Natural killer cell treated with Interleukin-12 subunit alpha and Interleukin-12 subunit beta and Interleukin-15 and Interleukin-18, amount 100 ng/mL, for 72 hours (primary cell): ENCODE measurements around the gene ATP2B2. TPM values are rescaled to one million over a fixed set of nuclear protein-coding genes. Genes with fewer than 3 reads are reported as not detected.

ENCODE experiments used
- ATAC-seq, 2 donors: fragments of 150-1000 bp; cut with Tn5 transposase in 1 of 2; sonication (Bioruptor Pico), chemical (Tn5 transposase) in 1 of 2; 2 replicates each; pipeline ENCODE4 v1.10.0; 2021
- DNase-seq: peaks from one replicate; pipeline ENCODE4 v3.0.0; 2022; ENCODE audit warnings: low spot score
- H3K27ac Mint-ChIP-seq, 2 donors: 1 replicate in 1 of 2; 2 replicates in 1 of 2; pipeline ENCODE4 v1.8.0; 2022; ENCODE audit warnings: mixed read lengths in 2 of 2, mild to moderate bottlenecking in 1 of 2, moderate library complexity in 1 of 2
- H3K27me3 Mint-ChIP-seq, 2 donors: 1 replicate in 1 of 2; 2 replicates in 1 of 2; pipeline ENCODE4 v1.8.0; 2022; ENCODE audit warnings: mixed read lengths in 2 of 2
- H3K36me3 Mint-ChIP-seq: one replicate; pipeline ENCODE4 v1.8.0; 2022; ENCODE audit warnings: mixed read lengths
- H3K4me1 Mint-ChIP-seq, 2 donors: 1 replicate in 1 of 2; 2 replicates in 1 of 2; pipeline ENCODE4 v1.8.0; 2022; ENCODE audit warnings: low read depth in 2 of 2, mixed read lengths in 2 of 2, mild to moderate bottlenecking in 1 of 2
- H3K4me3 Mint-ChIP-seq: one replicate; pipeline ENCODE4 v1.8.0; 2022; ENCODE audit warnings: mixed read lengths
- H3K9me3 Mint-ChIP-seq: 2 replicates; pipeline ENCODE4 v1.8.0; 2022; ENCODE audit warnings: mixed read lengths
- total RNA-seq, 2 donors: library from RNA; stranded (reverse); gene quantifications; one replicate each; pipeline ENCODE4 v1.2.3, GENCODE V29; 2022

ATP2B2 gene
- not detected for total RNA-seq

DNA sequence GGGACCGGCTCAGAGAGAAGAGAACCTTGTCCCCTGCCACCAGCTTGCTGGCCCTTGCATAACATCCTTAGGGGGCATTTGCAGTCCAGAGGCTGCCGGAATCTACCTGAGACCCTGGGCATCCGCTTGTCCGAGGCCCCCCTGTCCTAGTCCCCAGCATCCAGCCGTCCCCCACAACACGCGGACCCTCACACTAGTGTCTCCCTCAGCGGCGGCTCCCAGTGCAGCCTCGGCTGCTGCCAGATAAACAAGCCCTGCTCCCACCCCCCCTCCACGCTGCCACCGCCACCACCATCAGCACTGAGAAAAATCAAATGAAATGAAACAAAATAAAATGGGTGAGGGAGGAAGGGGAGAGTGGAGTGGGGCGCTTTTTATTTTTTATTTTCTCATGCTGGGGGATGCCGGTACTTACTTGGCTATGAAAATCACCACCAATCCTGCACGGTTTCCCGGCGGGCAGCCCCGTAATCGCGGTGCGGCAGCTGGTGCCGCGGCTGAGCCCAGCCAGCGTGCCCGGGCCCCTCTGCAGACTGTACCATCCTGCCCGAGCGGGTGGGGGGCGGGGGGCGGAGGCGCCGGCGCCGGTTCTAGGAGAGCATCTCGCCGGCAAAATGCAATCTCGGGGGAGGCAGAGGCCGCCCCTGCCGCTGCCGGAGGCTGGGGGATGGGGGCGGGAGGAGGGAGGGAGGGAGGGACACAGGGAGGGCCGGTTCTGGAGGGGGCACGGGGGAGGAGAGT is at the start of gene ATP2B2:
ATP2B2 (minus strand) TSS at position 537 of the 741 bp plus-strand sequence. CDS start 56,043 bp downstream, outside the sequence.
- no peaks in the 10 kb centered on the region for H3K36me3 Mint-ChIP-seq
- no peaks in the 10 kb centered on the region for H3K4me1 Mint-ChIP-seq
- H3K9me3 Mint-ChIP-seq: no peaks in the 10 kb centered on the region
- peaks cover 12% of the 10 kb centered on the region in 2 donors for H3K27me3 Mint-ChIP-seq
- no peak within 1 kb of the TSS for H3K4me3 Mint-ChIP-seq
- no peak within 1 kb of the TSS for H3K27ac Mint-ChIP-seq
- ATAC-seq (no peak), DNase-seq (no peak)

DNA sequence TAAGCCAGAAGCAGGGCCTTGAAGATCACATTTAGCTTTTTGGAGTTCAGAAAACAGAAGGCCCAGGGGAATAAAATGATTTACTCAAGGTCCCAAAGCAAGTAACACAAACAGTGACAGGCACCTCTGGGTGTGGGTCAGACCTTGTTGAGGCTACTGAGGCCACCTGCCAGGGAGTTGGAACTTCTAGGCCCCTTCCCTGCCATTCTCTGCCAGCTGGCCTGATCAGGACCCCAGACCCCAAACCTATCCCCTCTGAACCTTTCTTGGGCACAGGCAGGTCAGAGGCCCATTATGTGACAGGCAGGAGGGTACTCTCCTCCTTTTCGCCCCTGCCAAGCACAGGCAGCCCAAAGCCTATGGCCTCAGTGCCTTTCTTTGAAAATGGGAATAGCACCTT is 49.4 kb upstream of the ATP2B2 start:
- peaks cover 7% of the 10 kb centered on the region in 2 donors for H3K27me3 Mint-ChIP-seq
- ATAC-seq (no peak), DNase-seq (no peak)
- H3K36me3 Mint-ChIP-seq: no peaks in the 10 kb centered on the region
- no peak overlapping the region for H3K4me3 Mint-ChIP-seq
- peaks cover 20 to 24% of the 10 kb centered on the region in 2 donors for H3K4me1 Mint-ChIP-seq
- no peaks in the 10 kb centered on the region for H3K9me3 Mint-ChIP-seq
- no peak overlapping the region for H3K27ac Mint-ChIP-seq

DNA sequence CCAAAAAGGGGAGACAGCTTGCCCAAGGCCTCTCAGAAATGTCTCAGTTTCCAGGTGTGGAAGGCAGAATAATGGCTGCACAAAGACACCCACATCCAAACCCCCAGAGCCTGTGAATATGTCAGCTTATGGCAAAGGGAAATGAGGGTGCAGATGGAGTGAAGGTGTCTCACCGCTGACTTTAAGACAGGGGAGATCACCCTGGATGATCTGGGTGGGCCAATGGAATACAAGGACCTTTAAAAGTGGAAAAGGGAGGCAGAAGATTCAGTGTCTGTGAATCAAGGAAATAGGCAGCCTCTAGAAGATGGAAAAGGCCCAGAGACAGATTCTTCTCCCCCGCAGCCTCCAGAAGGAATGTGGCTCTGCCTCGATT is 48.8 kb upstream of the ATP2B2 start:
- no peak for DNase-seq
- Mint-ChIP-seq H3K27ac (no peak overlapping the region), H3K4me3 (no peak overlapping the region), H3K36me3 (no peaks in the 10 kb centered on the region), H3K4me1 (peaks cover 21 to 26% of the 10 kb centered on the region in 2 donors), H3K9me3 (no peaks in the 10 kb centered on the region), H3K27me3 (peaks cover 7% of the 10 kb centered on the region in 2 donors)
- no peak for ATAC-seq

DNA sequence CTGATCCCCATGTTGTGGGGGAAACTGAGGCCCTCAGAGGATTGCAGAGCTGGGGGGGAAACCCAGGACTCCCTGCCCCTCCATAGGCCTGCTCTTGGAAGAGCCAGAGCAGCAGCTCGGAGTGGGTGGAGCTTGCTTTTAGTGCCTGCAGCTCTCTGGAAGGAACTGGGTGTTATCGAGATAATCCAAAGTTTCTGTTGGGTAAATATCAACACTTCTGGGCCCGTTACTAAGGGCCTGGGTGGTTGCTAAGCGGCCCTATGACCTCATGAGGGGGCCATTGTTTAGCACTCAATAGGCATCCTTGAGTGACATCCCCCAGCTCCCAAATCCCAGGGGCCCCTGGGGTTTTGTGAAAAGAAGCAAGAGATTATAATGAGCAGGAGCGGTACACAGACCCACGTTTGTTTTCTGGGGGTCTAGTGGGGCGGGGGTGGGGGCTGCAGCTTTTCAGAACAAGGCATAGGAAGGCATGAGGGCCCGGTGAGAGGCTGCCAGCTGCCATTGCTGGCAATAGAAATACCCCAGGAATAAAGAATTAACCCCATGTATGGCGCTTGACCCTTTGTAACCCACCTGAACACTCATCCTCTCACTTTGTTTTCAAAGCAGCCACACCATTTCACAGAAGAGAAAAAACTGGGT is 48.3 kb upstream of the ATP2B2 start:
- no peak overlapping the region for H3K4me3 Mint-ChIP-seq
- H3K36me3 Mint-ChIP-seq: no peaks in the 10 kb centered on the region
- ATAC-seq (no peak), DNase-seq (no peak)
- H3K27ac Mint-ChIP-seq: no peak overlapping the region
- H3K4me1 Mint-ChIP-seq: peaks cover 23 to 30% of the 10 kb centered on the region in 2 donors
- peaks cover 5 to 8% of the 10 kb centered on the region in 2 donors for H3K27me3 Mint-ChIP-seq
- no peaks in the 10 kb centered on the region for H3K9me3 Mint-ChIP-seq

DNA sequence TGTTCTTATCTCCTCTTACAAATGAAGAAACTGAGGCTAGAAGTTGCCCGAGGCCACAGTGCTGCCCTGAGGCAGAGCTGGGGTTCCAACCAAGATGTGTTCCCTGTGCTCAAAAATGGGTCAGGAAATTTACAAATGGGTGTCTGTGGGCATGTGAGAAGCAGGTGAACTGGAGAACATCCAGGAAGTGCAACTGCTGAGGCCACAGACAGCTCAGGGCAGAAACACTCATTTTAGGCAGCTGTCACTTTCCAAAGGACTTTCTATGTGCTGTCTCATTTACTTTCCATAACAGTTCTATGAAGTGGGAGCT is 47.2 kb upstream of the ATP2B2 start:
- DNase-seq (no peak), ATAC-seq (peak in 1 of 2 donors; percentile 38)
- Mint-ChIP-seq H3K9me3 (no peaks in the 10 kb centered on the region), H3K4me1 (peaks cover 25 to 29% of the 10 kb centered on the region in 2 donors), H3K4me3 (peak overlapping the region; percentile 65), H3K27me3 (peaks cover 0 to 9% of the 10 kb centered on the region in 2 donors), H3K27ac (peak overlapping the region; percentile 32 to 37), H3K36me3 (no peaks in the 10 kb centered on the region)

GRCh38 chr3:10551821-10552630 is 46.6 kb upstream of the ATP2B2 start:
- ATAC-seq: peak; percentile 87 to 89
- Mint-ChIP-seq H3K4me3 (peak overlapping the region; percentile 65), H3K4me1 (peaks cover 21 to 24% of the 10 kb centered on the region in 2 donors), H3K27ac (peak overlapping the region; percentile 32 to 37), H3K36me3 (no peaks in the 10 kb centered on the region), H3K27me3 (peaks cover 0 to 12% of the 10 kb centered on the region in 2 donors), H3K9me3 (no peaks in the 10 kb centered on the region)
- peak; percentile 82 for DNase-seq

GRCh38 chr3:10551139-10551538 is 45.8 kb upstream of the ATP2B2 start:
- Mint-ChIP-seq H3K9me3 (no peaks in the 10 kb centered on the region), H3K27ac (no peak overlapping the region), H3K4me1 (peaks cover 21 to 24% of the 10 kb centered on the region in 2 donors), H3K36me3 (no peaks in the 10 kb centered on the region), H3K27me3 (peaks cover 0 to 12% of the 10 kb centered on the region in 2 donors), H3K4me3 (no peak overlapping the region)
- no peak for ATAC-seq
- DNase-seq: no peak

GRCh38 chr3:10550705-10551104 is 45.3 kb upstream of the ATP2B2 start:
- ATAC-seq: no peak
- Mint-ChIP-seq H3K9me3 (no peaks in the 10 kb centered on the region), H3K36me3 (no peaks in the 10 kb centered on the region), H3K4me3 (no peak overlapping the region), H3K27ac (no peak overlapping the region), H3K27me3 (peaks cover 0 to 12% of the 10 kb centered on the region in 2 donors), H3K4me1 (peaks cover 21 to 24% of the 10 kb centered on the region in 2 donors)
- DNase-seq: no peak

DNA sequence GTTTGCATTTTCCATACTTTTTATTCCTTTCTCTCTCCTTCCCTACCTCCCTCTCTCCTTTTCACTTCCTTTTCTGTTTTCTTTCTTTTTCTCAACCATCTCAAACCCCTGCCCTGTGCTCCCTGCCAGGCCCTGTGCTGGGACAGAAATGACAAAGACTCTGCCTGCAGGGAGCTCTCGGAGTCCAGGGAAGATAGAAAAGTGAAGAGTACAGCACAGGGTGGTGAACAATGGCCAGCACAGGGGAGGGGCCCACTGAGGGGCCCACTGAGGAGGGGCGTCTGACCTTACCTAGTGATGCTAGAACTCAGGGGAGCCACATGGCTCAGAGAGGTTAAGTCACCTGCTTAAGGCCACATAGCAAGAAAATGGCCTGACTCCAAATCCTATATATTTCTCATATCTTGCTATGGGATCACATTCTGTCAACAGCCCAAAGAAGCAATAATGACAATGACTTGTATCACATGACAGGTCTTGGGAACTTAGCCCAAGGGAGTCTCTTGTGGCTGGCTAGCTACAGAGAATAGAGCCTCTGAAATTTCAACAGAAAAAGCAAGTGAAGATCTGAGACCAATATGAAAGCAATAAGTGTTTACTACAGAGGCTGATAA is 44.3 kb upstream of the ATP2B2 start:
- Mint-ChIP-seq H3K27me3 (peaks cover 0 to 14% of the 10 kb centered on the region in 2 donors), H3K4me1 (peaks cover 21 to 24% of the 10 kb centered on the region in 2 donors), H3K9me3 (no peaks in the 10 kb centered on the region), H3K4me3 (no peak overlapping the region), H3K36me3 (no peaks in the 10 kb centered on the region), H3K27ac (no peak overlapping the region)
- DNase-seq (no peak), ATAC-seq (no peak)

DNA sequence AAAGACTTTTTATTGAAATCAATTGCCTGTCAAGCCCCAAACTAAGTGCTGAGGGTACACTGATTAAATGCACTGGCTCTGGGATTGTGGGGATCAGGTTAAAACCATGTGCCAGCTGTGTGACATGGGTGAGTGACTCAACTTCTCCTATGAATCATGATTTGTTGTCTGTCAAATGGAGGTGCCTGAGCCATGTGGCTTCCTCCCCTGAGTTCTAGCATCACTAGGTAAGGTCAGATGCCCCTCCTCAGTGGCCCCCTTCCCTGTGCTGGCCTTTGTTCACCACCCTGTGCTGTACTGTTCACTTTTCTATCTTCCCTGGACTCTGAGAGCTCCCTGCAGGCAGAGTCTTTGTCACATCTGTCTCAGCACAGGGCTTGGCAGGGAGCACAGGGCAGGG is 43.6 kb upstream of the ATP2B2 start:
- Mint-ChIP-seq H3K27ac (no peak overlapping the region), H3K4me3 (no peak overlapping the region), H3K4me1 (peaks cover 21 to 24% of the 10 kb centered on the region in 2 donors), H3K27me3 (peaks cover 0 to 15% of the 10 kb centered on the region in 2 donors), H3K9me3 (no peaks in the 10 kb centered on the region), H3K36me3 (no peaks in the 10 kb centered on the region)
- peak in 1 of 2 donors; percentile 34 for ATAC-seq
- no peak for DNase-seq

GRCh38 chr3:10547841-10548783 is 42.7 kb upstream of the ATP2B2 start:
- Mint-ChIP-seq H3K4me3 (no peak overlapping the region), H3K4me1 (peaks cover 21 to 24% of the 10 kb centered on the region in 2 donors), H3K9me3 (no peaks in the 10 kb centered on the region), H3K27me3 (peaks cover 0 to 15% of the 10 kb centered on the region in 2 donors), H3K27ac (no peak overlapping the region), H3K36me3 (peaks cover 1% of the 10 kb centered on the region)
- ATAC-seq: no peak
- DNase-seq: no peak

DNA sequence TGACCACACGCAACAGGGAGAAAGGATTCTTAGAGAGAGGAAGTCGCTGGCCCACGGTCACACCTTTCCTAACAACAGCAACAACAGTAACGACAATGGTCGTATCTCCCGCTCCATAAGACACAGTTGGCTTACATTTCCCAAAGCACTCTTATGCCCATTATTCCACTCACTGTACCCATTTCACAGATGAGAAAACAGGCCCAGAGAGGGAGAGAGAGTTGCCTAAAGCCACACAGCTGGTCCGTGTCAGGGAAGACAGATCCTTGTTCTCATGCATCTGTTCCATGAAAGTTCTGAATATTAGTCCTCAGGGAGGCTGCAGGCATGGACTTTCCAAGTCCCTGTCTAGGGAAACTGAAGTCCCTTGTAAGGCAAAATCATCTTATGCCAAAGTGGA is 42.0 kb upstream of the ATP2B2 start:
- no peak overlapping the region for H3K27ac Mint-ChIP-seq
- no peak overlapping the region for H3K4me3 Mint-ChIP-seq
- H3K36me3 Mint-ChIP-seq: peaks cover 8% of the 10 kb centered on the region
- H3K4me1 Mint-ChIP-seq: peaks cover 16 to 18% of the 10 kb centered on the region in 2 donors
- H3K9me3 Mint-ChIP-seq: peaks cover 6% of the 10 kb centered on the region
- DNase-seq (no peak), ATAC-seq (no peak)
- peaks cover 0 to 15% of the 10 kb centered on the region in 2 donors for H3K27me3 Mint-ChIP-seq
